ENCODE results near the gene PPM1J.
"Not testable (repeated sequence)": the region's sequence is repeated elsewhere in the genome, so short reads cannot be mapped to it uniquely, and the experiment has no call there.

Gene PPM1J

DNA sequence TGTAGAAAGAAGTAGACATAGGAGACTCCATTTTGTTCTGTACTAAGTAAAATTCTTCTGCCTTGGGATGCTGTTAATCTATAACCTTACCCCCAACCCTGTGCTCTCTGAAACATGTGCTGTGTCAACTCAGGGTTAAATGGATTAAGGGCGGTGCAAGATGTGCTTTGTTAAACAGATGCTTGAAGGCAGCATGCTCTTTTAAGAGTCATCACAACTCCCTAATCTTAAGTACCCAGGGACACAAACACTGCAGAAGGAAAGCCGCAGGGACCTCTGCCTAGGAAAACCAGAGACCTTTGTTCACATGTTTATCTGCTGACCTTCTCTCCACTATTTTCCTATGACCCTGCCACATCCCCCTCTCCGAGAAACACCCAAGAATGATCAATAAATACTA lies 13.9 kb upstream of the PPM1J start:
- not testable (repeated sequence) for H3K4me1 Mint-ChIP-seq; H3K27me3 Mint-ChIP-seq; ATAC-seq; DNase-seq; H3K4me3 Mint-ChIP-seq; H3K9me3 Mint-ChIP-seq; H3K36me3 Mint-ChIP-seq (ENCODE audit: low read depth); H3K27ac Mint-ChIP-seq

DNA sequence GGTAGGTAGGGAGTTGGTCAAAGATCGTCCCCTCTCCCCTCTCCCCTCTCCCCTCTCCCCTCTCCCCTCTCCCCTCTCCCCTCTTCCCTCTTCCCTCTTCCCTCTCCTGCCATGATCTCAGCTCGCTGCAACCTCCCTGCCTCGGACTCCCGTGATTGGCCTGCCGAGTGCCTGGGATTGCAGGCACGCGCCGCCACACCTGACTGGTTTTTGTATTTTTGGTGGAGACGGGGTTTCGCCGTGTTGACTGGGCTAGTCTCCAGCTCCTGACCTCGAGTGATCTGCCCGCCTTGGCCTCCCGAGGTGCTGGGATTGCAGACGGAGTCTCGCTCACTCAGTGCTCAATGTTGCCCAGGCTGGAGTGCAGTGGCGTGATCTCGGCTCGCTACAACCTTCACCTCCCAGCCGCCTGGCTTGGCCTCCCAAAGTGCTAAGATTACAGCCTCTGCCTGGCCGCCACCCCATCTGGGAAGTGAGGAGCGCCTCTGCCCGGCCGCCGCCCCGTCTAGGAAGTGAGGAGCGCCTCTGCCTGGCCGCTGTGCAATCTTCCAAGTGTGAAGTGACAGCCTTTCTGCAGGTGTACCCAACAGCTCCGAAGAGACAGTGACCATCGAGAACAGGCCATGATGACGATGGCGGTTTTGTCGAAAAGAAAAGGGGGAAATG lies 13.3 kb upstream of the PPM1J start:
- not testable (repeated sequence) for H3K4me1 Mint-ChIP-seq; ATAC-seq; H3K27ac Mint-ChIP-seq; H3K27me3 Mint-ChIP-seq; H3K9me3 Mint-ChIP-seq; H3K36me3 Mint-ChIP-seq (ENCODE audit: low read depth); H3K4me3 Mint-ChIP-seq; DNase-seq

DNA sequence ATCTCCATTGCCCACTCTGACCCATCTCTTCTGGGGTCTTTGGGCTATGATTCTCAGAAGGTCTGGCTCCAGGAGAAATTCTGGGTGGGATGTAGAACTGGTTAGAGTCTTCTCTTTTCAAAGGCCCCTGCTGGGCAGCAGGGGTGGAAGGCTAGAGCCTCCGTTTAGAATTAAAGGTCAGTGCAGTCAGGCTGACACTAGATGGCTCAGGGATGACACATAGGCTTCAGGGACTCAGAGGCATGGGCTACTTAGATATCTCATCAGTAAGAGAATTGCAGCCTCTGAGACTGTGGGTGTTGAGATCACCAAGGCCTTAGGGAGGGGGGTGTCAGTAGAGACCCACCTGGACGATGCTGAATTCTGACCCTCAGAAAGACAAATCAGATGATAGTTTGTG lies 12.6 kb upstream of the PPM1J start:
- H3K4me1 Mint-ChIP-seq: peaks cover 8% of the 10 kb centered on the region
- ATAC-seq: no peak
- H3K27ac Mint-ChIP-seq: no peak overlapping the region
- H3K4me3 Mint-ChIP-seq: no peak overlapping the region
- no peak for DNase-seq
- H3K9me3 Mint-ChIP-seq: no peaks in the 10 kb centered on the region
- H3K36me3 Mint-ChIP-seq (ENCODE audit: low read depth): no peaks in the 10 kb centered on the region
- peaks cover 2% of the 10 kb centered on the region for H3K27me3 Mint-ChIP-seq

DNA sequence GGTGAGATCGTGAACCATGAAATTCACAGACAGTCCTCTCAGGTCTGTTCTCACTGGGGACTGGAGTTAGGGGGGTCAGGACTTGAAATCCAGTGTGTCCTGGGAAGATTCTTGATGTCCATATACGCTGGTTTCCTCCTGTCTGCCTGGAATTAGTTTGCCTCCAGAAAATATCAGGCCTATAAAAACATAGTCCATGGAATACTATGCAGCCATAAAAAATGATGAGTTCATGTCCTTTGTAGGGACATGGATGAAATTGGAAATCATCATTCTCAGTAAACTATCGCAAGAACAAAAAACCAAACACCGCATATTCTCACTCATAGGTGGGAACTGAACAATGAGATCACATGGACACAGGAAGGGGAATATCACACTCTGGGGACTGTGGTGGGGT lies 9.1 kb upstream of the PPM1J start:
- not testable (repeated sequence) for H3K27ac Mint-ChIP-seq; ATAC-seq; H3K36me3 Mint-ChIP-seq (ENCODE audit: low read depth); H3K9me3 Mint-ChIP-seq; DNase-seq; H3K4me3 Mint-ChIP-seq
- Mint-ChIP-seq H3K4me1 (peaks cover 18% of the 10 kb centered on the region), H3K27me3 (peaks cover 14% of the 10 kb centered on the region)

DNA sequence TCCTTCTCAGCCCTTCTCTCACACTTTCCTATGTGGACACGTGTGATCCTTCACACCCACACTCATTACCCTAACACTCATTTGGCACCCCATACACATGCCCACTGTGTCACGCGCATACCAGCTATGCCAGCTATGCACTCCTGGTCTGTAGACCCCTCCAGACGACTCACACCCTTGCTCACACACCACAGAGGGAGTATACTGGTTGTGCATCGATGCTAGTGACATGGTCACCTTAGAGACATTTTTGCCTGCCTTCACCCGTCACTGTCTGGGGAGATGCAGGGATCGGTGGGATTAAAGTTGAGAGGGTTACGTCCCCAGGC lies 8.3 kb upstream of the PPM1J start:
- ATAC-seq (peak; percentile 53), DNase-seq (no peak)
- Mint-ChIP-seq H3K36me3 (ENCODE audit: low read depth) (no peaks in the 10 kb centered on the region), H3K9me3 (no peaks in the 10 kb centered on the region), H3K4me3 (no peak overlapping the region), H3K27ac (peak overlapping the region; percentile 43), H3K27me3 (peaks cover 19% of the 10 kb centered on the region), H3K4me1 (peaks cover 20% of the 10 kb centered on the region)

DNA sequence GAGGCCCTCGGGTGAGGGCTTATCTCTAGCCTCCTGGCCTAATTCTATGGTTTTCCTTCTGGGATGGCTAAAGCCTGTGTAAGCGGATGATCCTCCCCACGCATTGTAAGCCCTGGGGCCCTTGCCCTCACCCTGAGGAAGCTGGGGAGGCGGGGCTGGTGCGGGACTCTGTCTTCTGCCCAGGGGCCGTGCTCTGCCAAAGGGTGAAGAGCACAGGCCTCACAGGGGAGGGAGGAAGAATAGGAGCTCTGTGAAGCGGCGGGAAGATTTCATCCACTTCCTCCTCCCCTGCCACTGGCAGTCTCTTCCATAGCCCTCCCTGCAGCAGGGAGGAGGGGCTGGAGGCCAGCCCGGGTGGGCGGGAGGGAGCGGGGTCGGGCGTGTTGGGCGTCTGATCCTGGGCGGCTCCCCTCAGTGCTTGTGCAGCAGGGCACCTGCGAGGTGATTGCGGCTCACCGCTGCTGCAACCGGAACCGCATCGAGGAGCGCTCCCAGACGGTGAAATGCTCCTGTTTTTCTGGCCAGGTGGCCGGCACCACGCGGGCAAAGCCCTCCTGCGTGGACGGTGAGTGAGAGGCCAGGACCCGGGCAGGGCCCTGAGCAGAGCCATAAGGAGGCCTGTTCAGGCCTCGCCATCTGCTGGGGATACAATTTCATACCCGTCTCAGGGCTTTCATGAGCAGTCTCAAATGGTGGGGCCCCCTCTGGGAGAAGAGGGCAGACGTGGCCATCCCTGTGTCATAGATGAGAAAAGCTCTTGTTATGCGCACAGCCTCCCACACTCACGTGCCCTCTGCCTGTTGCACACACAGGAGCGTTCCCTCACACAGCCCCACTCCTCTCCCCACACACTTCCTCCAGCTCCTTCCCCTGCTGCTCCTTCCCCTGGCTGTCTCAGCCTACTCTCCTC lies 7.7 kb upstream of the PPM1J start:
- Mint-ChIP-seq H3K36me3 (ENCODE audit: low read depth) (no peaks in the 10 kb centered on the region), H3K9me3 (no peaks in the 10 kb centered on the region), H3K27ac (peak overlapping the region; percentile 43), H3K4me3 (no peak overlapping the region), H3K4me1 (peaks cover 20% of the 10 kb centered on the region), H3K27me3 (peaks cover 19% of the 10 kb centered on the region)
- no peak for DNase-seq
- ATAC-seq: peak; percentile 52

DNA sequence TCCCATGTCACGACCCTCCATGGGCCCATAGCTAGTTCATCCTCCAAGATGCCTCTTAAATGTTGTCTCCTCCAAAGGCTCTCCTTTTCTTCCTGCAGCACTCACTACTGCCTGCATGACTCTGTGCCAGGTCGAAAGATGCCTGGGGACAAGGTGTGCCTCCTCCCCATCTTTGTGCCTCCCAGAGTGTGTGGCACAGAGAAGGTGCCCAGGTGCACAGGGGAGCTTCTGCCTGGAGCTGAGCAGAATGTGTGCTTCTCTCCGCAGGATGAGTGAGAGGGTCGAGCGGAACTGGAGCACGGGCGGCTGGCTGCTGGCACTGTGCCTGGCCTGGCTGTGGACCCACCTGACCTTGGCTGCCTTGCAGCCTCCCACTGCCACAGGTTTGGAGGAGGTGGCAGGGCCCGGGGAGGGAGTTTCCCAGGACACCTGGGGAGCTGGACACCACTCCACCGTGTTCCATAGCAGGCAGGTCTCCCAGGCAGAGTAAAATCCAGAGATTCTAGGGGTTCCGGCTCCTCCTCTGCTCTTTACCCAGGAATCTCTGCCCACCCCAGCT lies 6.9 kb upstream of the PPM1J start:
- H3K27me3 Mint-ChIP-seq: peaks cover 19% of the 10 kb centered on the region
- H3K9me3 Mint-ChIP-seq: no peaks in the 10 kb centered on the region
- H3K36me3 Mint-ChIP-seq (ENCODE audit: low read depth): no peaks in the 10 kb centered on the region
- H3K27ac Mint-ChIP-seq: no peak overlapping the region
- no peak for ATAC-seq
- no peak for DNase-seq
- H3K4me3 Mint-ChIP-seq: no peak overlapping the region
- H3K4me1 Mint-ChIP-seq: peaks cover 26% of the 10 kb centered on the region

DNA sequence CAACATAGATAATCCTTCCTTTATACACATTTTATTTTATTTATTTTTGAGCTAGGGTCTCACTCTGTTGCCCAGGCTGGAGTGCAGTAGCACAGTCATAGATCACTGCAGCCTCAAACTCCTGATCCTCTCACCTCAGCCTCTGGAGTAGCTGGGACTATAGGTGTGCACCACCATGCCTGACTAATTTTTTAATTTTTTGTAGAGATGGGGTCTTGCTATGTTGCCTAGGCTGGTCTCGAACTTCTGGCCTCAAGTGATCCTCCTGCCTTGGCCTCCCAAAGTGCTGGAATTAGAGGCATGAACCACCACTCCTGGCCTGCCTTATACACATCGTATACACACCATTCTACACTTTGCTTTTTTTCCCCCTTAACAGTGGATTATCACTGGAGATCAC lies 6.2 kb upstream of the PPM1J start:
- not testable (repeated sequence) for DNase-seq; H3K4me3 Mint-ChIP-seq; H3K27ac Mint-ChIP-seq; ATAC-seq; H3K36me3 Mint-ChIP-seq (ENCODE audit: low read depth); H3K9me3 Mint-ChIP-seq
- peaks cover 28% of the 10 kb centered on the region for H3K4me1 Mint-ChIP-seq
- H3K27me3 Mint-ChIP-seq: peaks cover 19% of the 10 kb centered on the region

DNA sequence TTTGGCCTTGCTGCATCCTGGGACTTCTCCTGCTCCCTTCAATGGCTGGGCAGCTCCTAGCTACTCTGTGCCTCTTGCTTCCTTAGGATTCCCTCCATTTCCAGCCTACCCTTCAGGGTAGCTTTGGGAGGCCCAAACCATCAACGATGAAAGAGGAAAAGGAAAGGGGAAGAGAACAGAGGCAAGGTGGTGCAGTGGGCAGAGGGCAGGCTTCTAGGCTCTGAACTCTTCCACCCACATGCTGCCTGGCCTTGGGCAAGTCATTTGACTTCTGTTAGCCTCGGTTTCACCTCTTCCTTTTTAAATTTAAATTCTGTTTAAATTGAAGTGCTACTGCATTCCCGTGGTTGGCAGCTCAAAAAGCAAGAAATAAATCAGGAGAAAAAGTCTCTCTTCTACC lies 5.7 kb upstream of the PPM1J start:
- H3K4me1 Mint-ChIP-seq: peaks cover 33% of the 10 kb centered on the region
- H3K4me3 Mint-ChIP-seq: no peak overlapping the region
- no peak for DNase-seq
- no peaks in the 10 kb centered on the region for H3K9me3 Mint-ChIP-seq
- ATAC-seq: no peak
- H3K27me3 Mint-ChIP-seq: peaks cover 19% of the 10 kb centered on the region
- H3K36me3 Mint-ChIP-seq (ENCODE audit: low read depth): no peaks in the 10 kb centered on the region
- no peak overlapping the region for H3K27ac Mint-ChIP-seq

DNA sequence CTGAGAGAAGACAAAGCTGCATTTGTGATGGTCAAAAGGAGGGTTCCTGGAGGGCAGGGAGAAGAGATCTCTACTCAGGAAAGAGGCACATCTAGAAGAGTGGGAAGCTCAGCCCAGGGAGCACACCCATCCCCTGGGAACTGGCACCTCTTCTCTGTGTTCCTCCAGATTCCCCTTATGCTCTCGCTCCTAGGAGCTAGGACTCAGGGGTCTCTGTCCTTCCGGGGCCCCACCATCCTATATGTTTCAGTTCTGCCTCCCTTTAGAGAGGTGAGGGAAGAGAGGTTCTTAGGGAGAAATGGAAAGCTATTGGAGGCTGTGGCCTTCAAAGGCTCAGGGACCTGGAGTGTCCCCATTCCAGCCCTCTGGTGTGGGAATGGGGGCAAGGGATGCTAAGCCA lies 4.6 kb upstream of the PPM1J start:
- Mint-ChIP-seq H3K27ac (no peak overlapping the region), H3K4me3 (no peak overlapping the region), H3K4me1 (peaks cover 37% of the 10 kb centered on the region), H3K36me3 (ENCODE audit: low read depth) (no peaks in the 10 kb centered on the region), H3K9me3 (no peaks in the 10 kb centered on the region), H3K27me3 (peaks cover 19% of the 10 kb centered on the region)
- ATAC-seq: no peak
- DNase-seq: no peak

DNA sequence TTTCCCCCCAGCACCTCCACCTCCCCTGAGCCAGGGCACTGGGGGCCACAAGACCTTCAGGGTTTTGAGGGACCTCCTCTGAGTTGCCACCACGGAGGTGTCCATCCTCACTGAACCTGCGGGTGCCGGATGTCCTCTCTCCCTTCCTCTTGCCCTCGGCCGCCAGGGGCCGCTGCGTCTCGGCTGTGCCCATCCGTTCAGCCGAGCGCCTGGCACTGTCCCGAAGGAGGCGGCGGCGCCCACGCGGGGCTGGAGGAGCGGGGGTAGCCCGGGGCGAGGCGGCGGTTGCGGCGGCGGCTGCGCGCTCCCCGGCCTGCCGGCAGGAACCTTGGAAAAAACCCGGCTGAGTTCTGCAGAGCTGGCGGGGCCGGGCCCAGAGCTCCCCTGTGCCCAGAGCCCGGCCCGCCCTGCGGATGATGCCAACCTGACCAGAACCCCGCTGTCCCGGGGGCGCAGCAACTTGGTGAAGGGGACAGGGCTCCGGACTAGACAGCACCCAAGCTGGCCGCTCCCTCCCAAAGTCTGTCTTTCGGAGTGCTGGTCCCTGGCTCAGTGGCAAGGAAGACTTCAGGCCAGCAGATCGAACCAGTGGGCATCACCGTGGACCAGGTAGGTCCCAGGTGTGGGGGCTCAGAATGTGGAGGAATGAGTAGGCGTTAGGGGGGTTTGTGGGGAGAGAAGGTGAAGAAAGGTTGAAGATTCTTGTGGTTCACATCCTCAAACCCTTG lies 3.7 kb upstream of the PPM1J start:
- Mint-ChIP-seq H3K27me3 (peaks cover 27% of the 10 kb centered on the region), H3K4me1 (peaks cover 45% of the 10 kb centered on the region), H3K4me3 (peak overlapping the region; percentile 33), H3K27ac (no peak overlapping the region), H3K9me3 (no peaks in the 10 kb centered on the region), H3K36me3 (ENCODE audit: low read depth) (no peaks in the 10 kb centered on the region)
- ATAC-seq: peak; percentile 37
- peak; percentile 86 for DNase-seq

DNA sequence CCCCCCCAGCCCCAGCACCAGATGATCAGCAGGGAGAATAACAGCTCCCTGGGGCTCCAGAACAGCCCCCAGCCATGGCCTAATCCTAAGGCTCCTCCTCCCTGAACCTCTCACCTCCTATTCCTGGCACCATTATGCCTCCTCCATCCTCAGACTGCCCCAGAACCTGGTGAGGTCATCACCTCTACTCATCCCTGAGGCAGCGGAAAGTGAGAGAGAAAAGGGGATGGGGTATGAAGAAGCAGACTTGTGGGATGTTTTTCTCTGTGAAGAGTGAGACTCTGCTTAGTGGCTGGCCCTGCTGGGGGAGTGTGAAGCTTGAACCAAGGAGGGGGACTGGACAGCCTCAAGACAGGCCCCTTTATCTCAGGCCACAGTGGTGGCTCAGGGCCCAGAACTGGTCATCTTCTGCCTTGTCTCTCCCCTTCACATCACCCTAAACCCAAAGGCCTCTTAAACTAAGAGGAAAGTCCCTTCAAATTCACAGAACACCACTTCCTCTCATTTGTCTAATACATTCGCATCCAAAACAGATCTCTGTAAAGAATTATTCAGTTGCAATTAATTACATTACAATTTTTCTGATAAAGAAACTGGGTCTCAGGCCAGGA lies 2.2 kb upstream of the PPM1J start:
- H3K27me3 Mint-ChIP-seq: peaks cover 33% of the 10 kb centered on the region
- no peak overlapping the region for H3K4me3 Mint-ChIP-seq

DNA sequence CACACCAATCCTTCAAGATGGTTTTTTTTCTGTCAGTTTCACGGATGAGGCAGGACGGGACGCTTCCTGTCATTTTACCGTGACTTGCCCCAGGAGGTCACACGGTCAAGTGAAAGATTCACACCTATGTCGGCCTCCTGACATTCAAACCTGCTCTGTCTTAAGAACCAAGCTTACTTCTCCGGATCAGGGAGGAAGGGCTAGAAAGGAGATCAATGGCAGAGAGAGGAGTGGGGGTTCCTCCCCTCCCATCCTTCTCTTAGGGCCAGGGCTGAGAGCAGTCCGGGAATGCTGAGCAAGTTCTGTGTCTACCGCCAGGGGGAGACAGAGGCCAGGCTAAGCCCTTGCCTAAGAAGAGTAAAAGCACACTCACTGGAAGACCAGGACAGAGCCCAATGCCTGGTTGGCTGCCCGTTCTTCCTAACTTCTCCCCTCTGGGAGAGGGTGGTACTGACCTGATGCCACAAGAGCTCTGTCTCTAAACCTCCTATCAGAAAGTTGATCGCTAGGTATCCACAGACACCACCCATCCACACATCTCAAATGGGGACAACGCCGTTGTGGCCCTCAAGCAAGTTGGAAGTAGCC lies 1.1 kb upstream of the PPM1J start:
- peak overlapping the region; percentile 76 for H3K4me3 Mint-ChIP-seq
- DNase-seq (peak; percentile 87), ATAC-seq (peak; percentile 45)
- peaks cover 28% of the 10 kb centered on the region for H3K27me3 Mint-ChIP-seq
- no peak overlapping the region for H3K27ac Mint-ChIP-seq
- H3K4me1 Mint-ChIP-seq: peaks cover 30% of the 10 kb centered on the region
- no peaks in the 10 kb centered on the region for H3K36me3 Mint-ChIP-seq (ENCODE audit: low read depth)
- no peaks in the 10 kb centered on the region for H3K9me3 Mint-ChIP-seq

More for the DNA sequence above, 2.2 kb upstream of the PPM1J start:
- DNase-seq: no peak
- Mint-ChIP-seq H3K9me3 (no peaks in the 10 kb centered on the region), H3K4me1 (peaks cover 36% of the 10 kb centered on the region), H3K36me3 (ENCODE audit: low read depth) (no peaks in the 10 kb centered on the region), H3K27ac (no peak overlapping the region)
- no peak for ATAC-seq
